ENCODE measurements around the gene SYDE1. TPM values are rescaled to one million over a fixed set of nuclear protein-coding genes. Genes with fewer than 3 reads are reported as not detected.
A peak's percentile ranks its signal among the peaks of the same experiment; 100 is the strongest.

Gene SYDE1
- total RNA-seq, 1 experiment from 2014 or later, result 33.0 TPM

- peak; percentile 99 for DNase-seq (ENCODE audit: low read depth)
These were observed 18.2 kb downstream of the SYDE1 start for GRCh38 chr19:15125232-15126067.

- DNase-seq (ENCODE audit: low read depth), result no peak
These were observed 19.1 kb downstream of the SYDE1 start for GRCh38 chr19:15126131-15126910.

GRCh38 chr19:15128162-15128770 is 21.1 kb downstream of the SYDE1 start:
- DNase-seq (ENCODE audit: low read depth), result no peak

GRCh38 chr19:15129856-15130585 is 22.8 kb downstream of the SYDE1 start:
- DNase-seq (ENCODE audit: low read depth), result no peak

DNA sequence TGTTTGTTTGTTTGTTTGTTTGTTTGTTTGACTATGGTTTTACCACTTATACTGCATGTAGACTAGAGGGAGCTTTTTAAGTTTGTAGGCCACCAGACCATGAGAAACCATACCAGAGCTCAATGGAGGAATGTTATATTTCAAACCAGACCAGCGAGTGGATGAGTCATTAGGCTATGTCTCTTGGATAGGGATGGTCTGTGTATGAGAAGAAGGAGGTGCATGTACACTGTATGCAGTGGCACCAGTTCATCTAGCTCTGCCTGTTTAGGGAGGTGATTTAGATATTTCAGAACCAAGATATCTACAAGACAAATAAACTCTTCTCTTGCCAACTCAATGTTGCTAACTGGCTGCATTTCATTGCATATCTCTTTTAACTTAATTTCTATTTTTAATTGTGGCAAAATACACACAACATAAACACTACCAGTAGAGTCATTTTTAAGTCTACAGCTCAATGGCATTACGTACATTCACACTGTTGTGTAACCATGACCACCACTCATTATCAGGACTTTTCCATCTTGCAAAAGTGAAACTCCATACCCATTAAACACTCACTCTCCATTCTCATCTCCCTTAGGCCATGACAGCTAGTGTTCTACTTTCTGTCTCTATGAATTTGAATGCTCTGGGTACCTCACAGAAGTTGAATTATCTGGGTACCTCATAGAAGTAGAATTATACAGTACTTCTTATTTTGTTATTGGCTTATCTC is 29.2 kb downstream of the SYDE1 start:
- no peak for DNase-seq (ENCODE audit: low read depth)

DNA sequence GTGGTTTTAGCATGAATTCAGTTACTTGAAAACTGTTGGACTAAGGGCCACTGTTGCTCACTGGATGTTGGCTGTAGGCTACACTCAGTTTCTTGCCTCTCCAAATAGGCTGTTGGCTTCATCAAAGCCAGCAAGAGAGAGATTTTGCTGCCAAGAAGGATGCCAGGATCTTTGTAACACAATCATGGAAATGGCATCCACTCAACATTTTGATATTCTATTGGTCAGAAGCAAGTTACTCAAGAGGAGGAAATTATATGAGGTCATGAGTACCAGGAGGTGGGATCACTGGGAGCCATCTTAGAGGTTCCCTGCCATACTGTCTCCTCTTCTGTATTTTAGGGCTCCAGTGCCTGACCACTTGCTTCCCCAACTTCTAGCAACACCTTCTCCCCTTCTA is 30.6 kb downstream of the SYDE1 start:
- no peak for DNase-seq (ENCODE audit: low read depth)

DNA sequence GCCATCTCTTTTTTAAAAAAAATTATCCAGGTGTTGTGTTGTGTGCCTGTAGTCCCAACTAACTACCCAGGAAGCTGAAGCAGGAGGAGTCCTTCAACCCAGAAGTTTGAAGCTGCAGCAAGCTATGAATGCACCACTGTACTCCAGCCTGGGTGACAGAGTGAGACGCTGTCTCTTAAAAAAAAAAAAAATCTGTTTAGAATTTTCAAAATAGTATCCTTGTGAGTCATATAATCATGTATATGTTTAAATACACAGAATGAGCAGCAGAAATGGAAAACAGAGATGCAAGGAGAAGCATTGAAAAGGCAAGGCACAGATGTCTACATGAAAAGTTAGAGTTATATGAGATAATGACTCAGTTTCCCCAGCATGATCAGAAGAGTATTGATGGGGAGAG is 31.2 kb downstream of the SYDE1 start:
- no peak for DNase-seq (ENCODE audit: low read depth)

GRCh38 chr19:15141143-15141542 is 33.9 kb downstream of the SYDE1 start:
- no peak for DNase-seq (ENCODE audit: low read depth)

- no peak for DNase-seq (ENCODE audit: low read depth)
These were observed 35.1 kb downstream of the SYDE1 start for GRCh38 chr19:15142313-15142712.

DNA sequence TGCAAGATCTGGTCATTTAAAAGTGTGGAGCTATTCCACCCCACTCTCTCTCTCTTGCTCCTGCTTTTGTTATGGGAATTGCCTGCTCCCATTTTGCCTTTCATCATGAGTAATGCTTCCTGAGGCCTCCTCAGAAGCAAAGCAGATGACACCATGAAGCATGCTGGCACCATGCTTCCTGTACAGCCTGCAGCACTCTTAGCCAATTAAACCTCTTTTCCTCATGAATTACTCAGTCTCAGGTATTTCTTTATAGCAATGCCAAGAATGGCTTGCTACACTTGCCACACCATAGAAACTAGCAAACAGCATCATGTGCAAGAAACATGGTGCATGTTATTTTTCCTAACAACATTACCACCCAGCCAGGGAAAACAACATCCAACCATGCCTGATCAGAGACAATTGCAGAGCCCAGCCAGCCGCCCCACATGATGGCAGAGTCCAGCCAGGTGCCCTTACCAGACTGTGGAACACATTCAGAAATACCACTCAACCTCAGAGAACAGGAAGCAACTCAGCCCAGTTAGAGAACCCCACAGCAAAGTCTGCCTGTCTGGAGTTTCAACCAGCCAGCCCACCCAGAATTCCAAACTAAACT is 36.9 kb downstream of the SYDE1 start:
- no peak for DNase-seq (ENCODE audit: low read depth)

- no peak for DNase-seq (ENCODE audit: low read depth)
These were observed 39.9 kb downstream of the SYDE1 start for GRCh38 chr19:15147090-15147489.

DNA sequence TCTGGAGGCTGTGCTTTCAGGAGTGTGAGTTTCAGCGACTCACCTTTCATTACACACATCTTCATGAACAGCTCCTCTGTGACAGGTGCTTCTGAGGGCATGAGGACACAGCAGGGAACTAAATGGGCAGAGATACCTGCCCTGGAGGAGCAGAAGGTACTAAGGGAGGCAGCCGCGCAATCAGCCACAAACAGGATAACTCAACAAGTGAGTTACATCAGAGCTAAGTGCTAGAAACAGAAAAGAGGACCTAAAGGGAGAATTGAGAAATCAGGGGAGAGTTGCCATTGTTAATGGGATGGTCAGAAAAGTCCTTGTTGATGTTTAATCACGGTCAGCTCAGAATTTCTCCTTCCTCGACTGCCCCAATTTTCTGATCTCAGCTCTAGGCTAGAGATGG is 42.5 kb downstream of the SYDE1 start:
- no peak for DNase-seq (ENCODE audit: low read depth)

DNA sequence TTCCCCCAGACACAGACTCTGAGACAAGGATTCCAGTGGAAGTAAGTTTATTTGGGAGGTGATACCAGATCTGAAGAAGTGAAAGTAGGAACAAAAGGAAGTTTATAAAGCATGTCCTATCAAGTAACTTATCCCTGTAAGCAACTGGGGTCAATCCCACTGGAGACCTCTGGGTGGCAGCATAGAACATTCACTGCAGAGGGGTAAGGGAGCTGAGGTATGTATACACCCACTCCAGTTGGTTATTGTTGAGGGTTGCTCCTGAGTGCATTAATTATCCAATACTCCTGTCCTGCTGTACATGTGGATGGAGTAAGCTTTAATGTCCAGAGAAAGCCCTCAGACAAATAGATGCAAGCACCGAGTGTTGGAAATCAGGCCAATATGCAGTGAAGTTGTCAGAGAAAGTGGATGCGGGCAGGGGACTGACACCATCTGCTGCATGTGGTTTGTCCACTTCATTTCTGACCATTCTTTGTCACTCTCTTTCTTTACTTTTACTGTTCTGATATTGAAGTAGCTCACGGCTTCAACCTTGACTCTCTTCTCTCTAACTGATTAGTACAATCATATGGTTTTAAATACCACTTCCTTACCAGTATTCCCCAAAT is 46.9 kb downstream of the SYDE1 start:
- peak; percentile 35 for DNase-seq (ENCODE audit: low read depth)

DNA sequence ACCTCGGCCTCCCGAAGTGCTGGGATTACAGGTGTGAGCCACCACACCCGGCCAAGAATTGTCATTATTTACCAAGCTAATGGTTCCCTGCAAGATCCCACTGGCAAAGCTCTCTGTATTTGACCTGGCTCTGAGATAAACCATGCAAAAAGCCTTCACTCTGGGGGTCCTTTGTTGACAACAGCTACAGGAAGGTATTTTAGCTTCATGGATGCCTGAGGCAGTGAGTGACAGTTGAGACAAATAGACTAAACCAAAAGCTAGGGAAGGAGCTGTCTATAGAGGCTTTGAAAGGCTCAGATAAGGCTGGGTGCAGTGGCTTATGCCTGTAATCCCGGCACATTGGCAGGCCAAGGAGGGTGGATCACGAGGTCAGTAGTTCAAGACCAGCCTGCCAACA is 48.1 kb downstream of the SYDE1 start:
- DNase-seq (ENCODE audit: low read depth), result no peak

- DNase-seq (ENCODE audit: low read depth), result no peak
These were observed 49.2 kb downstream of the SYDE1 start for GRCh38 chr19:15156391-15156790.

DNA sequence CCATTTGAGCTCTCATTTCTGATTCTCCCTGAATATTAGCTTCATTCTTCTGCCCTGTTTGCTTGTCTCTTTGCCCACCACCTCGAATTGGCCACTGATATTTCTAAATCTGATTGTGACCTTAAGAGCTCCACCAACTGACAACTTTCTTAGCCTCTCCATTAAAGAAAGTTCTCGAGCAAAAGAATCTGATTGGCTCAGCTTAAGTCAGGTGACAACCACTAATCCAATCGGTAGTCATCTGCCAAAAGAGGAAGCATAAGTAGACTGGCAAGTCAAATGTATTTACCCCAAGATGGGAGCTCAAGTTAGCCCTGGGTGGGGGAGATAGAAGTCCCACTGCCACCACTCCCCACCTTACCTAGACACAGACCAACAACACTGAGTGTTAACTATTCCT is 52.0 kb downstream of the SYDE1 start:
- no peak for DNase-seq (ENCODE audit: low read depth)

- peak; percentile 60 for DNase-seq (ENCODE audit: low read depth)
These were observed 54.1 kb downstream of the SYDE1 start for GRCh38 chr19:15161028-15161984.
